ENCODE data around the gene ADAM19.
"Not testable (repeated sequence)": the region's sequence is repeated elsewhere in the genome, so short reads cannot be mapped to it uniquely, and the experiment has no call there.

The ADAM19 gene

DNA sequence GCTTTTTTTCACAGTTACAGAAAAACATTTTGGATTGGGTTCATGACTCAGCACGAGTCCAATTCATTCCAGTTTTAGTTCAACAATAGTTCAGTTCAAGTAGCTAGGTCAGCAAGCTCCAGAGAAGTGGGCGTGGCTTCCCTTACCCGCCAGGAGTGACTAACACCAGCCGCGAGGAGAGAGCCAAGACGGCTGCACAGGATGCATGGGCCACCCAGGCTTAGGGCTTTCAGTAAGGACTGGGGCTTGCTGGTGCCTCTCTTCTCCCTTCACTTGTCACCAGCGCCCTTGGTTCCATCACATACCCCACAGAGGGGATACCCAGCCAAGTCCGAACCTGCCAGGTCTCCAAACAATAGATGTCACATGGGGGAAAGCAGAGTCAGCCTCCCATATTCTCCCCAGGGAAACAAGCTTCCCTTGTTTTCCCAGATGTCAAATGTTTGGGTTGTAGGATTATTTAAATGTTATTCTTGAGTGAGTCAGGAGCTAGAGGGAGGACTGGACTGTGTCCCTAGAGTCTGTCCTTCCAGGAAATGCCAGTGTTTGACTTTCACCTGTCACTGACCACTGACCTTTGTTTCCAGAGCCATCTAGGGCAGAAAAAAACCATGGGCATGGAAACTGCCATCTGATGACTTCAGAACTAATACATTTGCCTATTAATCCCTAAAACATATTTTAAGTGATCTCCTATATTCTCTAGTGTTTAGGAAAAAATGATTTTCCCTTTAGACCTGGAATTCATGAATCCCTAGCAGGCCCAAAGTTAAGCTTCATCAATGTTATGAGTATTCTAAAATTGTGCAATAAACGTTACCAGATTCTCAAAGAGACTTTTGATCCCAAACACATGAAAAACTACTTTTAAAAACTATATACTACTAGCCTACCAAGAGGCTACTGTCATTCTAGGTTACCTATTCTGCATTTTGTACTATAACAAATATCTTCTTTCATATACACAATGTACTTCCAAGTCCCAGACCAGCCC lies 63.6 kb downstream of the ADAM19 start:
- DNase-seq: peak; percentile 62 to 80

DNA sequence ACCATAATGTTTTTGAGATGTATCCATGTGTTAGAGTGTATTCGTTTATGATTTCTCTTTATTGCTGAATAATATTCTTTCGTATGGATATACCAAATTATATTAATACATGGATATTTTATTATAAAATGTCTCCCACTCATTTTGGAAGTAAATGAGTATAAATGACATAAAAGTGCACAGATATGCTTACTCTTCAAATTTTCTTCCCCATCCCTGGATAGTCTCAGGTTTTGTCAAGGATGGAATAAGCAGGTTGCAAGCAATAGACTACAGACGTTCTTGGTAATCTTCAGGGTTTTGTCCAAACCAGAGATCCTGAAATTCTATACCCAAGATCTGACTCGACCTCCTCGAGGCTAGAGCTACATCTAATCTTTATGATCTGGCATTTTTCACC lies 64.9 kb downstream of the ADAM19 start:
- DNase-seq: no peak

DNA sequence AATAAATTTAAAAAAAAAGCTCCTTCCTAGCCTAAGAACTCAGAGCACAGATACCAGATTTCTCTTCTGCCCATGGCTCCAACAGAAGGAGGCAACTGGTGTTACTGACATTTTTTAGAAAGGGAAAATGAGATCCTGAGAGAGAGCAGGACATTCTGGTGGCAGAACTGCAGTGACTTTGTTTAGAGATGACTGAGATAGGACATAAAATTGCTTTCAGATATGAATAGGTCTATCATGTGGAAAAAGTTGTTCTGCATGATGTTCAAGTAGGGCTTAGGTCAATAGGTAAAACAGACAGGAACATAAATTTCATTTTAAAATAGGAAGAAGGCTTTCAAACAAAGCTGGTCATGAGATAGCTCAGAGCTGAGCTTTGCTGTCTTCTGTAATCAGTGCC lies 66.0 kb downstream of the ADAM19 start:
- no peak for DNase-seq

DNA sequence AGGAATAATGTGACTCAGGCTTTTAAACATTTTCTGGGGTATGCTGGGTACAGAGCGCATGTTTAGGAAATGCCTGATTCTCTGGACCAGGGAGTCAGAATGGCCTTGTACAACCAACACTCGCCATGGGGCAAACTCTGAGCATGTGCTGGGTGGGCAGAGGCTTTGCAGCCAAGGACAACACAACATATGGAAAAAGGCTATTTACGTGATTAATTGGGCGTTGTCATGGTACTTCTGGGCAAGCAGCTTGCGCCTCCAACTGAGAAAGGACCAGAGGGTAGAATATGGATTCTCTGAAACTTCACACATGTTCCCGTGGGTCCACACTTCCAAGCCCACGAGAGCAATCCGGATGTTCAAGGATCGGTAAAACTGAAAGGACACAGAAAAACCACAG lies 66.5 kb downstream of the ADAM19 start:
- DNase-seq: no peak

DNA sequence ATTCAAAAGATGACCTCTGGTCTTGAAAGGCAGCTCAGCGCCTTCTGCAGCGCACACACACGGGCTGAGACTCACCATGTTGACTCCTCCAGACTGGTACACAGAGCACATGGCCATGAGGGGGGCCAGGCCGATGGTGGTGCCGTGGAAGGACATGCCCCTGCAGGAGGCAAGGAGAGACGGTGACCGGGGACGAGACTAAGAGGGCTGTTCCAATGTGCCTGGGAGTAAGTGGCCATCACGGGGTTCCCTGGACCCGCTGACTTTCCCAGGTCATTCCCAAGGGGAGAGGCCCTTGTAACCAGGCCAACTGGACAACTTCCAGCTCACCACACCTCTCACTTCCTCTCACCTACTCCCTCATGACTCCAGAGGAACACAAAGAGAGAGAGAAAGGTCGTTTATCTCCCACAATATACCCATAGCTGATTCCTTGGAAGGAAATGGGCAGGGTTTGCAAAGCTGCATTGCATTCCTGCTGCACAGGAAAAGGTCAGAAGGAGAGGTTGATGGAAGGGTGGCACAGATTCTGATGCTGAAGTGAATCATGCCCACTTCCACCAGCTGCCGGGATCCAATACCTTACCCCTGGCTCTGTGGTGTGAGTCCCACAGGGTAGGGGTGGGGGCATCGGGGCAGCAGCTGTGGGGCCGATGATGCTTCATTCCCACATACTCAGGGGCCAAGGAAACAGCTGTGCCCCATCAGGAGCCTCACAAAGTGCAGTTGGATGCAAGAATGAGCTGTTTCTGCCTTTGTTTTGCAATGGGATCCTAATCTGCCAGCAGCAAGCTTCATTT lies 68.4 kb downstream of the ADAM19 start:
- peak in 1 of 2 experiments; percentile 13 for DNase-seq

DNA sequence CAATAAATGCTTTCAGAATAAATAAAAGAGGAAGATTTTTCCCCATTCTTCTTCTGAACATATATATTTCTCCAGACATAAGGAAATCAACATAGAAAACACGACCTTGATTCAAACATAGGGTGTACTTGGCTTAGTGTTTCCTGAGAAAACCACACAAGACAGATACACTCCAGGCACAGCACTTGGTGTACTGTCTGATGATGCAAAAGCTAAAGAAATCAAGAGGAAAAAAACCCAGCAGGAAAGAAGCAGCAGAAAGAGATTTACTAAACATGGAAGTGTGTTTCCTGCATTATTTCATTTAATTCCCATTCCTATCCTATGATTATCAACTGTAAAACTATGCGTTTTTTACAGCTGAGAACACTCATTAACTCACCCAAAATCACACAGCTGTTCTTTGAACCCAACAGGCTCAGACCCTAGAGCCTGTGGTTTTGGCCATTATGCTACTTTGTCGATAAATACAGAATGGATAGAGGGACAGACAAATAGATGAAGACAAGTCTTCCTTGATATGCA lies 69.4 kb downstream of the ADAM19 start:
- no peak for DNase-seq

DNA sequence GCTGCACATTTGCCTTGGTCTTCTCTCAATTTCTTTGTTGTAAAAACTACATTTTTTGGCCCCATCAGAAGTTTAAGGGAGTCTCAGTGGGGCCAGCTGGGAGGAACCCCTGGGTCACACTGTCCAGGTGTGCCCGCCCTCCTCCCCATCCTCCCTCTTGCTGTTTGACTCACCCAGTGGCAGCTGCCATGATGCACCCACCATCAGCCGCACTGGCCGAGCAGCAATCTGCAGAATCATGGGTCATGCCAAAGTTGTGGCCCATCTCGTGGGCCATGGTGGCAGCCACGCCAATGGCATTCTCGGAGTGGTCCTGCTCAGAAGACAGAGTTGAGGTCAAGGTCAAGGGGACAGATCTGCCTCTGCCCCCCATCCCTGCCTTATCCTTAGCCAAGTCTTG lies 70.1 kb downstream of the ADAM19 start:
- DNase-seq: no peak

DNA sequence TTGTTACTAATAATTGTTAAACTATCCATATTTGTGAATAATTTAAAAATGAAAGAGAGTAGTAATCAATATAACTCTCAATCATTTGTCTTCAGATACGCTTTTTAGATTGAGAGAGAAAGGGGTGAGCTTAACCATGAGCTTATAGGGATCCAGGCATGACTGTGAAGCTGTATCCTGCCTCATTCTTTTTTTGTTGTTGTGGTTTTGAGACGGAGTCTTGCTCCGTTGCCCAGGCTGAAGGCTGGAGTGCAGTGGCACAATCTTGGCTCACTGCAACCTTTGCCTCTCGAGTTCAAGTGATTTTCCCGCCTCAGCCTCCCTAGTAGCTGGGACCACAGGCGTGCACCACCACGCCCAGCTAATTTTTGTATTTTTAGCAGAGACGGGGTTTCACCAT lies 71.5 kb downstream of the ADAM19 start:
- no peak for DNase-seq

DNA sequence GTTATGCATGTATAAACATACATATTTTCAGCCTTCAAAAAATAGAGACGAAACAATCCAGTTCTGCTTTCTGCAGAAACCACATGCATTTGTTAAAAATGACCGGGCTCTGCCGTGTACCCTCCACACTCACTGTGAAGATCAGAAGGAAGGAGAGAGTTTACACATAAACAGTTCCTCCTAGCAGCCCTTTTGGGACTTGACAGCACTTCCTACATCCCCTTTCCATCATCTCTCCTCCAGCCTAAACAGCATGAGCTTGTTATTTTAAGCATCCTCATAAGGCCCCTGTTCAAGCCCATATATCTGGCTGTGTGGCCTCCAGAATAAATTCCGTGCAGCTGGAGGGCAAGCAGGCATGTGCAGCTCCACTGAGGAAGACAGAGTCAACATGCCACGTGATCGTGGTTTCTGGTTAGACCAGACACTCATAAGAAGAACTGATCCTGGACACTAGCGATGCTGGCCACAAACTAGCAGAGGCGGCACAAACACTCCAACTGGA lies 73.4 kb downstream of the ADAM19 start:
- DNase-seq: no peak

DNA sequence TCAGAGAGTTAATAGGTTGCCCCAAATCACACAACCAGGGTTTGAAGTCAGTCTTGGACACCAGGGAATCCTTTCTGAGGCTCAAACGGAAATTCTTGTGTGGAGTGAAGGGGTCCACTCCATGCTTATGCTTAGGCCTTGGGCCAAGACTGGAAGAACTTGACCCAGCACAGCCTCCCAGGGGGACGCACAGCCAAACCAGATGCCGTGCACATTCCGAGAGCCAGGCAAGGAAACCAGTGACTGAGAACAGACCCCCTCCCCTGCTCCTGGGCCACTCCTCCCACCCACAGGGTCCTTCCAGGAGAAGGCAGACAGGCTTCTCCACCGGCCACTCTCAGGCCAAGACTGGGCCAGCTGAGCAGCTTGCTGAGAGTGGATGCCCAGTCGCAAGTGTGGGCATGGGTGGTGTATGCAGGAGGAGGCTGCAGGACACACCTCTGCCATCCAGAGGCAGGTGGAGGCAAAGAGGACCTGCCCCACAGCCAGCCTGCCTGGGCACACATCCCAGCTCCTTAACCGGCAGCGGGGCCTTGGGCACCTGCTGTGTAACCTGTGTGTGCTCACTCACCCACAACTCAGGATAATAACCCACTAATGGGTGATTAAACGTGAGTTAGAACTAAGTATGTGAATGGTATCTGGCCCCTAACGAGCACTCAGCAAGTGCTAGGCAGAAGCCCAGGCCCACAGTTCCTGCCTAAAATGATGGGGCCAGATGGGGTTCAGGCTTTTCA lies 77.5 kb downstream of the ADAM19 start:
- no peak for DNase-seq

DNA sequence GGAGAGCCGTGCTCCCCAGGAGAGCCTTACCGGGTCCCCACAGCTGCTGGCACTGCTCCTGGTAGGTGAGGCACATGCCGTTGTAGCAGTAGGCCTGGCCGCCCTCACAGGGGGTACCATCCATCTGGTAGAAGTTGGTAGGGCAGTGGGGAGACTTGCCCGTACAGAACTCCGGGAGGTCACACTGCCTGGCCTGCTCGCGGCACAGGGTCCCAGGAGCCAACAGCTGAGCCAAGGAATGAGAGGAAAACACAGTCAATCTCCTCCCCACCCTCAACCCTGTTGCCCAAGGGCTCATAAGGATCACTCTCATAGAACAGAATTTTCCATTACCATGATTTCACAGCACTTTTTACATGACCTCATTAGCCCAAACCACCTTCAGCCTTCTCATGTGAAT lies 78.7 kb downstream of the ADAM19 start:
- DNase-seq: no peak

DNA sequence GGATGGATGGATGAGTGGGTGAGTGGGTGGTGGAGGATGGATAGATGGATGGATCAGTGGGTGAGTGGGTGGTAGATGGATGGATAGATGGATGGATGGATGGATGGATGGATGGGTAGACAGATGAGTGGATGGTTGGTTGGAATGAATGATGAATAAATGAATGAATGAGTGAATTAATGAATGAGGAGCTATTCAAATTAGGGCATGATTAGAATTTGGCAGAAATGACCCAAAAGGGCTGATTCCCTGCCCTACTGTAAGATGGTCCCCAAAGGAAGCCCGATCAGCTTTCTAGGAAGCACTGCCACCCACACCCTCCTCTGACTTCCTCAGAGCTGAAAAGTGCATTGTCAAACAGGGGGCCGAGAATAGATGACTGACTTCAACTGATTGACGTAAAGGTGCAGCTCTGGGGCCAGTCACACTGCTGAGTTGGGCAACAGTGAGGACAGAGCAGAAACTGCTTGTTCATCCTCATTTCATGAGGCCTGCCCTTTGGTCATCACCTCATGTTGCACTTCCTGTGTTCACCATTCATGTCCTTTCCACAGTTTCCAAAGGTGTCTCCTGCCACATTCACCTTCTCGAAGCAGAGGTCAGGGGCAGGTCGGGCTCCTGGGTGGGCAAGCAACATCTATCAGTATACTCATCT lies 81.3 kb downstream of the ADAM19 start:
- no peak for DNase-seq

DNA sequence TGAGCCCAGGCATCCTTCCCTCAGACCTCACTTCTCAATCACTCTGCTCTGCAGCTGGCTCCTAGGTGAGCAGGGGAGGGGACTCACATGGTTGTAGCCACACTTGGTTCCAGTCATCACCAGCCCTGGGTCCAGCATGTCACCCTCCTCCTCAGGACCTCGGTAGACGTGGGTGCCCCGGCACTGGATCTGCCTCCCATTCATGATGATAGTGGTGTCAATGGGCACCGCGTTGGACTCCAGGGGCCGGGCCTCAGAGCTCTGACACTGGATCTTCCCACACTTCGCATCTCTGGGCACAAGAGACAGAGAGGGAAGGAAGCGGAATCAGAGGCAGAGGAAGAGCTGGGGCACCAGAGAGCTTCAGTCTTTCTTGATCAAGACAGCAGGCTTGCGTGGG lies 82.7 kb downstream of the ADAM19 start:
- no peak for DNase-seq

DNA sequence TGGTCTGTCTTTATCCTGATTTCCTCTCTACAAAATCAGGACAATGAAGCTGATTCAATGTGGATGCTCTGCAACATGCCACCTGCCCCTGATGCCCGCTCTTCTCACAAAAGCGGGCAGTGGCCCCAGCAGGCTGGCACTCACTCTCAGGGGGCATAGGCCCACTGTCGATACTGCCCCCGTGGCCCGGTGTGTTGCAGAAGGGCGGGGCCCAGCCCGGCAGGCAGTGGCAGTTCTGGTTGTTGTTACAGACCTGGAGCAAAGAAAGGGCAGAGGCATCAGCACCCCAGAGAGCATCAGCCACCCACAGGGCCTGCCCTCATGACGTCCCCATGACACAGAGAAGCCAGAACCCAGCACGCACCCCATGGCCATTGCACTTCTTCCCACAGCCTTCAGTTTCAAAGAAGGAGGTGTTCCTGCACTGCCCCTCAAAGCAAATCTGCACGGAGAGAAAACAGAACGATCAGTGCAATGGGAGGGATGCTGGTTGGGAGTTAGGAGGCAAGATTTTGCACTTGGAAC lies 84.0 kb downstream of the ADAM19 start:
- no peak for DNase-seq

DNA sequence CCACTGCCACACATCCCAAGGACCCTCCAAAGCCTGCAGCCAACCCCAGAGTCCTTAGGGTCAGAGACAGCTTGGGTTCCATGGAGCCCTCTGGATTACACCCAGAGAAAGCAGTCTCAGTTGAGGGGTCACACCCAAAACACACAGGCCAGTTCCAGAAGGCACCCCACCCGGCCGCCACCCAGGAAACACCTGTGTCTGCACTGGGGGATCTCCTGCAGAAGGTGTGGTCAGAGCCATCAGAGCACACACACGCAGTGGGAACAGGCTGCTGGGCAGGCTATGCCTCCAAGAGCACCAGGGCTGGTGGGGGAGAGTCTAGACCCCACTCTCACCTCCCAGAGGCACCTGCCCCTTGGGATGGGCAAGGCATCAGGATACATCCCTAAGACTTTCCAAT lies 88.2 kb downstream of the ADAM19 start:
- DNase-seq: no peak

DNA sequence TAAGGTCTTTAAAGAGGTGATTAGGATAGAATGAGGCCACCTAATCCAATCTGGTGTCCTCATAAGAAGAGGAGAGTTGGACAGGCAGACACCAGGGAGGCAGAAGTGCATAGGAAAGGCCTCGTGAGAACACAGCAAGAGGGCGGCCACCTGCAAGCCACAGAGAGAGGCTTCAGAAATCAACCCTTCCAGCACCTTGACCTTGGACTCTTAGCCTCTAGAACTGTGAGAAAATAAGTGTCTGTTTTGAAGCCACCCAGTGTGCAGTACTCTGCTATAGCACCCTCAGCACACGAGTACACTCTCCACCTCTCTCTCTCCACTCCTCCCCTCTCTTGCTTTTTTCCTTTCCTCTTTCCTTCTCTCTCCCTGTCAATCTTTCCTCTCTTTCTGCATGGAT lies 88.7 kb downstream of the ADAM19 start:
- DNase-seq: no peak

DNA sequence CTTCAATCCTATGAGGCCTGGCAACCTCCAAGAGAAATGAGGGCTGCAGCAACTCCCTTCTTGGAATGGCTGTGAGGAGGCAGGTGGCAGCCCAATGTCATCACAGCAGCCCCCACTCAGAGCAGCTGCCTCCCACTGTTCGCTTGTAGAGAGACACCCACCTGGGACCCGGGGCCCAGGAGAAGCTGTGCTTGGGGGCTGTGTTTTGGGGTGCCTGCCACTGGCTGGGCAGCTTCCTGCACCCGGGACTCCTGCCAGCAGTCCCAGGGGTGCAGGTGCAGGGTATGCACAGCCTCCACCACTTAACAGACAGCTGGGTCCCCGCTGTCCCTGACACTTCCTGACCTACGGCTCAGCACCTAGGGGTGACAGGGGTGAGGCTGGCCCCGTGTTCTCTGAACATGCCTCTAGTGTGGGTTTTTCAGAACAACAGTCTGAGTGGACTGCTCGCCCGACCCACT lies 89.3 kb downstream of the ADAM19 start:
- DNase-seq: no peak

DNA sequence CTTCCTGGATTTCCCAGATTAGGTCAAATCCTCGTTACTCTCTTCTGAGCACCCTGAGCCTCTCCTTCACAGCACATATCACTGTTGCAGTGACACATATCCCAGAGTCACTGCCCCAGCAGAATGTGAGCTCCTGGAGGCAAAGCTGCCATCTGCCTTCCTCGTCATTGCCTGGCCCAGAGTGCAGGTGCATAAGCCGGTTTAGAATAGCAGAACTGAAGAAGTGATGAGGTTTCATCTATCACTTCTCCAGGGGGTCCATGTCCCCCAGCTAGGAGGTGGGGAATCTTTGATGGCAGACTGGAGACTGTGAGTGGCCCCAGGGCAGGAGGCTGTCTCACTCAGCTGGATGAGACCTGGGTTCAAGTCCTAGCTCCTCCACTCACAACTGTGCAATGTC lies 89.8 kb downstream of the ADAM19 start:
- DNase-seq: no peak

DNA sequence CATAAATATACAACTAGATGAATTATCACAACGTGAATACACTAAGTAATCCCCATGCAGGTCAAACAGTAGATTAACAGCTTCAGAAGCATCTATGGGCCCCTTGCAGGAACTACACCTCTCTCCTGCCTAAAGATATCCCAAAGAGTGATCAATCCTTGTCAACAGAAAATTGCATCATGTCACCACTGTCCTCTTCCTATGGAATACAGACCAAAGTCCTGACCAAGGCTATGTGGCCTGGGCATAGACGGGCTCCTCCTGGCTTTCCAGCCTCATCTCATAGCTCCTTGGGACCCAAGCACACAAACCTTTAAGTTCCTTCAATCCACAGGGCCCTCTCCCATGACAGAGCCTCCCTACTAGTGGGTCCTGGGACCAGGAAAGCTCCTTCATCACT lies 90.2 kb downstream of the ADAM19 start:
- DNase-seq: no peak

DNA sequence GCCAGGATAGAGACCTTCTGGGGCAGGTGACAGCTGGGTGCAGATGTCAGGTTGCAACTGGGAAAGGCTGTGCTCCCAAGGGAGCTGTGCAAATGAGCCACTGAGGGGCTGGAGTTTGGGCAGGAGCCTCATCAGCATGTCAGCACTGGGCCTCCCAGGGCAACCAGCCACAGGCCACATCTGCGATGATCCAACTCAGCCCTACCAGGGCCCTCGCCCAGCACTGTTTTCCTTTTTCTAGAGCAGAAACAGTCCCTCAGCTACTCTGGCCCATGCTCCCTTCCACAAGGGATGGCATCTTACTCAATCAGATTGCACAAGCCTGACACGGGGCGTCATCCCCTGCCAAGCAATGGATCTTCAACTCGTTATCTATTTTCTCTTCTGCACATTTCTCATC lies 90.8 kb downstream of the ADAM19 start:
- DNase-seq: no peak

DNA sequence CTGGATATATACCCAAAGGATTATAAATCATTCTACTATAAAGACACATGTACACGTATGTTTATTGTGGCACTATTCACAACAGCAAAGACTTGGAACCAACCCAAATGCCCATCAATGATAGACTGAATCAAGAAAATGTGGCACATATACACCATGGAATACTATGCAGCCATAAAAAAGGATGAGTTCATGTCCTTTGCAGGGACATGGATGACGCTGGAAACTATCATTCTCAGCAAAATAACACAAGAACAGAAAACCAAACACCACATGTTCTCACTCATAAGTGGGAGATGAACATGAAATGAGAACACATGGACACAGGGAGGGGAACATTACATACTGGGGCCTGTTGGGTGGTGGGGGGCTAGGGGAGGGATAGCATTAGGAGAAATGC lies 92.9 kb downstream of the ADAM19 start:
- not testable (repeated sequence) for DNase-seq

DNA sequence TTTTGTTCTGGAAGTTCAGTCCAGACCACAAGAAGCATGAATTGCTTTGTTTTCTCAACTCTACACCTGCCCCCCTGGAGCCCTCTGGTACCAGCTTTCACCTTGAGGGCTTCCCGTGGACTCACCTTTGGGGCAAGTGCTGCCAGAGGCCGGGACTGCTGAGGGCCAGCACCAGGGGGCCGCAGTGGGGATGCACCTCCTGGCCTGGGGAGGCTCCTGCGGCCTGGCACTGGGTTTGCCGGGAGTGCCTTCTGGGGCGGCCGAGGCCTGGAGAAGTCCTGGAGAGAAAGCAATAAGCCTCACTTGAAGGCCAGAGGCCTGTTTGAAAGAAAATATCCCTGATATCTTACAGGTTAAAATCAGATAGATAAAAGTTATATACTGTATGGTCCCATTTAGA lies 93.9 kb downstream of the ADAM19 start:
- no peak for DNase-seq
